ENCODE measurements around the gene WEE2. TPM values are rescaled to one million over a fixed set of nuclear protein-coding genes. Genes with fewer than 3 reads are reported as not detected.

WEE2 gene
- total and polyA plus RNA-seq, 9 of the 15 experiments (the other 6 are each of a cell fraction or from before 2014, with no cell fraction given): not detected

- Histone ChIP-seq H2AFZ (ENCODE audit: low read depth, low read length) (no peak overlapping the region), H4K20me1 (replicated peaks; ENCODE audit: control insufficient read depth, insufficient read depth, low read length) (no peaks in the 10 kb centered on the region; the same call in 1 of the 2 replicates), H3K27me3 (ENCODE audit: control insufficient read depth in 2 of 2, insufficient read depth in 2 of 2, low read length in 2 of 2) (peaks cover 42 to 61% of the 10 kb centered on the region in 2 experiments), H3K4me2 (ENCODE audit: insufficient read depth, low read length) (no peak overlapping the region), H3K36me3 (ENCODE audit: control insufficient read depth, insufficient read depth, low read length) (no peaks in the 10 kb centered on the region), H3K27ac (ENCODE audit: extremely low read depth, low read depth, low read length) (no peak overlapping the region), H3K4me3 (no peak overlapping the region), H3K9ac (ENCODE audit: insufficient read depth in 1 of 2, low read depth in 2 of 2, low read length in 2 of 2) (no peak overlapping the region), H3K9me3 (replicated peaks; ENCODE audit: control insufficient read depth, insufficient read depth, low read depth, low read length) (no peaks in the 10 kb centered on the region), H3K9me1 (ENCODE audit: control insufficient read depth, insufficient read depth, low read length) (no peaks in the 10 kb centered on the region), H3K4me1 (replicated peaks in 1 of 2; ENCODE audit: control insufficient read depth in 2 of 2, insufficient read depth in 2 of 2, low read length in 2 of 2) (peaks cover 0 to 10% of the 10 kb centered on the region in 2 experiments; a peak in 2 of 5 replicates), H3K79me2 (ENCODE audit: control insufficient read depth, insufficient read depth, low read length) (no peaks in the 10 kb centered on the region)
- ChIA-PET POLR2A (no interaction called here), CTCF (ENCODE audit: low intra/inter-chr PET ratio) (no interaction called here)
- no peak for FAIRE-seq
- no peak for ATAC-seq
- BruUV-seq (replicated peaks): no TSS peak
- 1% methylated on average over 5 of the region's 5 CpGs for WGBS (ENCODE audit: insufficient coverage, low coverage, missing lambda C conversion rate)
- no peak for DNase-seq (ENCODE audit: extremely low read depth in 1 of 4, low spot score in 3 of 4)
- intact Hi-C loops (cut with micrococcal nuclease) (no loop called here), in situ Hi-C loops (cut with MboI) (no loop called here)
- TF ChIP-seq USF1 (CRISPR knock-in tag; IDR thresholded peaks at IDR 0.05) (no peak), ZBTB49 (CRISPR knock-in tag; IDR thresholded peaks at IDR 0.05; ENCODE audit: borderline replicate concordance) (no peak), NFIC (IDR thresholded peaks at IDR 0.05) (no peak), CHD7 (IDR thresholded peaks at IDR 0.05; ENCODE audit: low read depth, low read length) (no peak), POLR2AphosphoS2 (IDR thresholded peaks at IDR 0.05; ENCODE audit: low read length) (no peak), MCM3 (IDR thresholded peaks at IDR 0.05) (no peak)
Measured at GRCh38 chr7:141704741-141705140, 3.4 kb upstream of the WEE2 start.

All from K562 (cell line).